ENCODE data around the gene SLC8A1. TPM values are rescaled to one million over a fixed set of nuclear protein-coding genes. Genes with fewer than 3 reads are reported as not detected.

SLC8A1 gene
- total RNA-seq, 1 donor from 2014 or later: 1.9 TPM

GRCh38 chr2:40282428-40282827 lies 169.5 kb downstream of the SLC8A1 start:
- Mint-ChIP-seq H3K27ac (ENCODE audit: unreplicated experiment) (no peak overlapping the region), H3K36me3 (ENCODE audit: unreplicated experiment) (no peaks in the 10 kb centered on the region), H3K27me3 (ENCODE audit: unreplicated experiment) (no peaks in the 10 kb centered on the region), H3K4me1 (ENCODE audit: low read depth, unreplicated experiment) (peaks cover 7% of the 10 kb centered on the region), H3K4me3 (ENCODE audit: unreplicated experiment) (no peak overlapping the region), H3K9me3 (ENCODE audit: unreplicated experiment) (no peaks in the 10 kb centered on the region)
- TF ChIP-seq CTCF (IDR thresholded peaks at IDR 0.05; ENCODE audit: partially characterized antibody, unreplicated experiment): no peak
- no peak for DNase-seq

- H3K27me3 Mint-ChIP-seq (ENCODE audit: unreplicated experiment): no peaks in the 10 kb centered on the region
- no peaks in the 10 kb centered on the region for H3K9me3 Mint-ChIP-seq (ENCODE audit: unreplicated experiment)
- H3K27ac Mint-ChIP-seq (ENCODE audit: unreplicated experiment): no peak overlapping the region
- no peak for TF ChIP-seq CTCF (IDR thresholded peaks at IDR 0.05; ENCODE audit: partially characterized antibody, unreplicated experiment)
- H3K36me3 Mint-ChIP-seq (ENCODE audit: unreplicated experiment): no peaks in the 10 kb centered on the region
- H3K4me1 Mint-ChIP-seq (ENCODE audit: low read depth, unreplicated experiment): peaks cover 7% of the 10 kb centered on the region
- no peak for DNase-seq
- H3K4me3 Mint-ChIP-seq (ENCODE audit: unreplicated experiment): no peak overlapping the region
These were observed 170.6 kb downstream of the SLC8A1 start for GRCh38 chr2:40281021-40281940.

- no peak for DNase-seq
- TF ChIP-seq CTCF (IDR thresholded peaks at IDR 0.05; ENCODE audit: partially characterized antibody, unreplicated experiment): no peak
- Mint-ChIP-seq H3K27ac (ENCODE audit: unreplicated experiment) (no peak overlapping the region), H3K27me3 (ENCODE audit: unreplicated experiment) (no peaks in the 10 kb centered on the region), H3K9me3 (ENCODE audit: unreplicated experiment) (no peaks in the 10 kb centered on the region), H3K4me3 (ENCODE audit: unreplicated experiment) (no peak overlapping the region), H3K4me1 (ENCODE audit: low read depth, unreplicated experiment) (peaks cover 7% of the 10 kb centered on the region), H3K36me3 (ENCODE audit: unreplicated experiment) (no peaks in the 10 kb centered on the region)
These were observed 172.4 kb downstream of the SLC8A1 start for GRCh38 chr2:40279482-40279881.

GRCh38 chr2:40279001-40279400 lies 172.9 kb downstream of the SLC8A1 start:
- Mint-ChIP-seq H3K4me1 (ENCODE audit: low read depth, unreplicated experiment) (peaks cover 7% of the 10 kb centered on the region), H3K36me3 (ENCODE audit: unreplicated experiment) (no peaks in the 10 kb centered on the region), H3K27ac (ENCODE audit: unreplicated experiment) (no peak overlapping the region), H3K4me3 (ENCODE audit: unreplicated experiment) (no peak overlapping the region), H3K9me3 (ENCODE audit: unreplicated experiment) (no peaks in the 10 kb centered on the region), H3K27me3 (ENCODE audit: unreplicated experiment) (no peaks in the 10 kb centered on the region)
- DNase-seq: no peak
- no peak for TF ChIP-seq CTCF (IDR thresholded peaks at IDR 0.05; ENCODE audit: partially characterized antibody, unreplicated experiment)

GRCh38 chr2:40276076-40276475 lies 175.8 kb downstream of the SLC8A1 start:
- Mint-ChIP-seq H3K4me1 (ENCODE audit: low read depth, unreplicated experiment) (peaks cover 7% of the 10 kb centered on the region), H3K27ac (ENCODE audit: unreplicated experiment) (no peak overlapping the region), H3K27me3 (ENCODE audit: unreplicated experiment) (no peaks in the 10 kb centered on the region), H3K9me3 (ENCODE audit: unreplicated experiment) (no peaks in the 10 kb centered on the region), H3K36me3 (ENCODE audit: unreplicated experiment) (no peaks in the 10 kb centered on the region), H3K4me3 (ENCODE audit: unreplicated experiment) (no peak overlapping the region)
- no peak for DNase-seq
- TF ChIP-seq CTCF (IDR thresholded peaks at IDR 0.05; ENCODE audit: partially characterized antibody, unreplicated experiment): no peak
